ENCODE measurements around the gene TMEM143.

- TF ChIP-seq TAF1 (IDR thresholded peaks at IDR 0.05; ENCODE audit: low read depth) (no peak), YY1 (IDR thresholded peaks at IDR 0.05; ENCODE audit: low read depth) (no peak)
Measured at GRCh38 chr19:48325265-48325910, 38.4 kb downstream of the TMEM143 start, which contains the start of gene EMP3.

All from Ishikawa (cell line).